ENCODE data around the gene PTPRU.

The PTPRU gene

DNA sequence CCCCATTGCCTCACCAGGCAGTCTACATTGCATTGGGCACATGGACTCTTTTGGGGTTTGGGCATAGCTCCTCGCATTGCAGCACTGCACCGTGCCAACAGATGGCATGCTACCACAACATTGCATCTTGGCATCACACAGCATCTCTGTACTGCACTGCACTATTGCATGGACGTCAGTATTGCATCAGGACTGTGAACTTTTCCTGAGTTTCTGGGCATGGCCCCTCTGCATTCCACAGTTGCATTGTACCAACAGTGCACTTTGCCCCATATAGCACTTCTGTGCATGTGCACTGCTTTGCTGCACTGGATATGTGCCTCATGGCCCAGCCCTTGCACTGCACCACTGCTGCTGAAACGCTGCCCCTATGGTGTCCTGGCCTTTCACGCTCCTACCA is 9.6 kb downstream of the PTPRU start:
- peak; percentile 22 for DNase-seq (ENCODE audit: low read depth)

DNA sequence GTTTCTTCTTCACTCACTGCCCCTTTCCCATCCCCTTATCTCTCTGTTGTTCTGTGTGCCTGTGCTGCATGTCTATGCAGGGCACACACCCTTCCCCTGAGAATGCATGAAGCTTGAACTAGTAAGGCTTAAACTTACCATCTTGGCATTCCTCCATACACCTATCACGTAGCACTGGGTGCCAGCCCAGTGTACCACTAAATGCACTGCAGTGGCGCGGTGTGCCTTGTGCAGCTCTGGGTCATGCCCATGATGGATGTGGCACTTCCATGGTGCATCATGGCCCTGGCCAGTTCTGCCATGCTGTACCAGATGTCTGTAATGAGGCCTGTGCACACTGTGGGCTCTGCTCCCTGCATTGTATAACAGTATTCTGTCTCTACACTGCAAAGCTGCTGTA is 10.7 kb downstream of the PTPRU start:
- no peak for DNase-seq (ENCODE audit: low read depth)

DNA sequence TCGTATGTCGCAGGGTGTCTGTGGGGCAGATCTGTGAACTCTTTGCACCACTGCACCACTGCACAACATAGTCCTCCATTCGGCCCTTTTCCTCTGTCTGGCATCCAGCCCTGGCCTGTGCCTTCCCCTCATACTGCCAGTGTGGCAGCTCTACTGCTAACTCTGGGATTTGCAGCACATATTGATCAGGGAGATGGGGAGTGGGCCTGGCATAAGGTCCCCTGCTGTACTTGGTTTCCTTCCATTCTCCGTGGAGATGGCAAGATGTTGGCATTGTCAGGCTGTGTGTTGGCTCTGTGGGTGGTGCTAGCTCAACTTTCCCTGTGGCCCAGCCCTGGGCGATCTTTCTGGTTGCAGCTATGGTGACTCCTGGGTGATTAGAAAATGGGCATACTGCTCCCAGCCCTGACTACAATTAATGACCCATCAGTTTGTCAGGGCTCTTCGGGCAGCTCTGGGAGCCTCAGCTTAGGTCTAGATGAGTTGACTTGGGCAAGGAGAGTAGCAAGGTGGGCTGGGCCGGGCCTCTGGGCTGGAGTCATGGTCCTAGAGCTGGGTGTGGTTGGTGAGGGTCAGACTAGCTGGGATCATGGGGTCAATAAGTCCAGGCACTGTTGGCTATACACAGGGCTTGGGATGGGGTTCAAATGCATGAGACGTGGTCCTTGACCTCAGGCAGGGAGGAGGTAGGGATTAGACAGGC is 11.4 kb downstream of the PTPRU start:
- no peak for DNase-seq (ENCODE audit: low read depth)

DNA sequence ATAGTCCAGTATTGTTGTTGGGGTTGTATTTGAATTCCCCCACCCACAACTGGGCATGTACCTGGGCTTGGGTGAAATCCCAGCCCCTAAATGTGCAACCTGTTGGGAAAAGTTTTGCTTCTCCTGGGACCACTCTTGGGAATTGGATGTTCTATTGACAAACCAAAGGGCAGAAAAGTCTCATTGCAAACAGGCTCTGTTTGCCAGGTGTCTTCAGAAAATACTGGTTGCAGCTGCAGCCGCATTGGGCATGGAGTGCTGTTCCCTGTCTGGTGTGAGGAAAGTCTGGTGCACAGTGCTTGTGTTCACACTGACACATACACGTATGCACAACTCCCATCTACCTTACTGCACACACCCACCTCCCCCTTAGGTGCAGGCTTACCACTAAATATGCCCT is 12.1 kb downstream of the PTPRU start:
- no peak for DNase-seq (ENCODE audit: low read depth)

DNA sequence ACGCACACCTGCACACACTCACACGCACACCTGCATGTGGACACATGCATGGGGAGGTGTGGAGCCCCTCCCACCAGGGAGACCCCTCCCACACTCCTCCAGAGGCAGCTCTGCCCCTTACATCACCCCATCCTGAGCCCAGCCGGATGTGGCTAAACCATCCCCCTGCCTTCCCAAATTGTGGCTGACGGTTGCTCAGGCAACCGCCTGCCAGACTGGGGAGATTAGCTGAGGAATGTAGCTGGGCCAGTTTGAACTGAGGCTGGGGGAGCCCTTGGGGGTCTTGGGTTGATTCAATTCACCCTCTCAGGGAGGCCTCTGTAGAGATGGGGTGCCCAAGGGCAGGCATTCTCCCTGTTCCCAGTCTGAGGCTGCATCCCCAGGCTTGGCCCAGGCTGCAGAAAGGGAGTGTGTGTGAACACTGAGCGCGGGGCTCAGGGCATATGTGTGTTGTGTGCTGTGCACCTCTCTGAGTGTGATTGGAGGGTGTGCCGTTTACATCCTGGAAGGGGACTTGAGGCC is 12.9 kb downstream of the PTPRU start:
- DNase-seq (ENCODE audit: low read depth), result no peak

DNA sequence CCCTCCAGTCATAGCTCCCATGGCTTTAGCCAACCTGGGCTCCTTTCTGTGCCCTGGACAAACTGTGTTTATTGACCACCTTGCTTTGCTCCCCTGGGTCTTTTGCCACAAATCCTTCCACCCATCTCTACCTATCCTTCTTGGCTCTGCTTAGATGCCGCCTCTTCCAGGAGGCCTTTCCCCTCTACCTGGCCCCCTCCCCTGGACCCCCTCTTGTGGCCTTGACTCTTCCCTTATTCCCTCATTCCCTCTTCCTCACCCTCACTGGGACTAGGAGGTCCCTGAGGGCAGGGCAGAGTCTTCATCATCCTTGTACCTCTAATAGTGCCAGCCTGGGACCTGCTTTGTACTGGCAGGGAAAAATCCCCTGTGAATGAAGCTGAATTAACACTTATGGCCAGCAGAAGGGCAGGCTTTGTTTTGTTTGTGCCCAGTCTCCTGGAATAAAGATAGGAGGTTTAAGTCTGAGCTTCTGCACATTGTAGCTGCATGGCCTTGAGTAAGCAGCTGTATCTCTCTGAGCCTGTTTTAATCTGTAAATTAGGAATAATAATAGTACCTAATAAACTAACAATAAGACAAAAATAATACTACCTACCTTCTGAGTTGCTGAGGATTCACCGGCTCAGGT is 13.7 kb downstream of the PTPRU start:
- no peak for DNase-seq (ENCODE audit: low read depth)

DNA sequence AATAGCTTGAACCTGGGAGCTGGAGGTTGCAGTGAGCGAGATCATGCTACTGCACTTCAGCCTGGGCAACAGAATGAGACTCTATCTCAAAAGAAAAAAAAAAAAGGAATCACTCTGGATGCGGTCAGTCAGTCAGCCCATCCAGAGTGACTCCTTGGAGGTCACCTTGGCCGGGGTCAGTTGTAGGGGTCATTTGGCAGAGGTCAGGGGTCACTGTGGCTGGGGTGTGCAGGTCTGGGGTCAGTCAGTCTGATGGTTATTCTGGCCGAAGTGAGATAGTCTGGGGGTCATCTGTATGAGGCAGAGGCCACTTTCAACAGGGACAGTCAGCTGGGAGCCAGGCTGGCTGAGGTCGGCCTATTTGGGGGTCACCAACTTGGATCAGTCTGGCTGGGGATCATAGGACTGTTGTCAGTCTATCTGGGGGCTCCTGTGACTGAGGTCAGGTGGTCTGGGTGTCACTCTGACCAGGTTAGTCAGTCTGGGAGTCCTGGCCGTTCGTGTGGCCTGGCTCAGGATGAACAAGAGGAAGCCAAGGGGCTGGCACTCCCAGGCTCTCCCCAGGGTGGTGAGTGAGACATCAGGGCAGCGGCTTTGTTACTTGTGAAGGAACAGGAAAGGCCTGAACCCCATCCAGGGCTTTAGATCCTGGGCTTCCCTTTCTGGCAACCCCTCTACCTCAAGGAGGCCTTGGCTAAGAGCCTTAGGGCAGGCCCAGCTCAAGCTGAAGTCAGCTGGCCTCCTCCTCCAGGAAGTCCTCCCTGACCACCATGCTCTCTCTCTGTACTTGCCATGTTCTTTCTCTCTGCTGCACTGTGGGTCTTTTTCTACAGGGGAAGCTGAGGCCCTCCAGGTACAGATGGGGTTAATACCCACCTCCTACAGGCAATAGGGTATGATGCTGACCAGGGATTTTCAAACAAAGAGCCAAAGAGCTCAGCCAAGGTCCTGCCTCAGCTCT is 15.1 kb downstream of the PTPRU start:
- no peak for DNase-seq (ENCODE audit: low read depth)

DNA sequence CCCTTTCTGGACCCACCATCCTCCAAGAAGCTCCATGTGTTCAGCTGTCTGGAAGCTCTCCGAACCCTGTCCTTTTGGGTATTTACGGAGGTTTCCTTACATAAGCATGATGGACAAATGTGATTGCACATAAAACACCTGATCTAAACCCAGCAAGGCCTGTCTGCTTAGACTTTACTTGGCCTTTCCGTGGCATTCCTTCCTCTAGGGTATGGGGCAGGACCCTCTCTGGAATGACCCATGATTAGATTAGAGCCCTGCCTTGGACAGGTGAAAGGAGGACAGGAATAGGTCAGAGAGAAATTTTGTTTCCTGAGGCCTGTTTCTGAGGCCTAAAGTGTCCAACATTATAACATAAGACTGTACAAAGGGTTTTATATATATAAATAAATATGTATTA is 16.9 kb downstream of the PTPRU start:
- DNase-seq (ENCODE audit: low read depth), result no peak

DNA sequence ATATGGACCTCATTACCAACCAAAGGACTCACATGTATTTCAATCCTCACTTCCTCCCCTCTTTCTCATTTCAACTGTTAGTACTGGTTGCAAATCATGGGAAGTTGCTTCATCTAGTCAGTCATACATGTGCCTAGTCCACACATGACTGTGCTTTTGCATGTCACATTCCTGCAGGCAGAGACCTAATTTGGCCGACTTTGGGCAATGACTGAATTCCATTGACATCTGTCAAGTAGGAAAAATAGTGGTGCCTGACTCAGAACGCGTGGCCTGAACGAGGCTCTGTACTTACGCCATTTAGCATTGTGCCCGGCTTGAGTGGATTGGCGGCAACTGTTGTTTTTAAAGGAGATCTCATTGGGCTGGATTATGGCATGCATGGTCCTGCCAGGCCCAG is 18.0 kb downstream of the PTPRU start:
- DNase-seq (ENCODE audit: low read depth), result no peak

DNA sequence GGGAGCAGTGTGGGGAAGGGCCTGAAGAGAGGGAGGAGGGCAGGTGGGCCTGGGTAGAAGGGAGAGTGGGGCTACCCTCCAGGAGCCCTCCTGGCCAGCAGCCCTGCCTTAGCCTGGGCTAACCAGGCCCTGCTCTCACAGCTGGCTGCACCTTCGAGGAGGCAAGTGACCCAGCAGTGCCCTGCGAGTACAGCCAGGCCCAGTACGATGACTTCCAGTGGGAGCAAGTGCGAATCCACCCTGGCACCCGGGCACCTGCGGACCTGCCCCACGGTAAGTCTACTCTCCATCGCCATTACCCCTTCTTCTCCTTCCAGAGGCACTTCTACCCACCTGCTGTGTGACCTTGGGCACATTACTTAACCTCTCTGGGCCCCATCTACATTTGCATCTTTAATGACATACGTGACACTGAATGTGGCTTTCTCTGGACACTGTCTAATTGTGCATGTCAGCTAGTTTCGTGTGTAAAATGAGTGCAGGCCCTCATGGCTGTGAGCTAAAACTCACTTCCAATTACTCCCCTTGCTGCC is 18.9 kb downstream of the PTPRU start:
- DNase-seq (ENCODE audit: low read depth), result no peak

DNA sequence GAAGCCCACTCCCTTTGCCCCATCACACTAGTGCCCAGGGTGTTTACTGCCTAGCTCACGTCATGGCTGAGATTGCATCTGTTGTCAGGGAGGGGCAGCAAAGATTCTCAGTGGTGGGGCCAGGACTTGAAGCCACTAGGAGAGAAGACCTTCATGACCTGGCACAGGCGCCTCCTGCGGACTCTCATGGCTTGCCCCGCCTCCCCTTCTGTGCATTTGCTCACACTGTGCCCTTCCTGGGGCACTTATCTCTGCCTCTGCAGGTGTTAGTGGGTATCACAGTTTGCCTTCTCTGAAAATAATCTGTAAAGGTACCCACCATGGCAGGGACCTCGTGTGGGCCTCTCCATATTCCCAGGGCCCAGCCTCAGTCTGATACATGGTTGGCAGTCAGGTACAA is 20.1 kb downstream of the PTPRU start:
- no peak for DNase-seq (ENCODE audit: low read depth)

DNA sequence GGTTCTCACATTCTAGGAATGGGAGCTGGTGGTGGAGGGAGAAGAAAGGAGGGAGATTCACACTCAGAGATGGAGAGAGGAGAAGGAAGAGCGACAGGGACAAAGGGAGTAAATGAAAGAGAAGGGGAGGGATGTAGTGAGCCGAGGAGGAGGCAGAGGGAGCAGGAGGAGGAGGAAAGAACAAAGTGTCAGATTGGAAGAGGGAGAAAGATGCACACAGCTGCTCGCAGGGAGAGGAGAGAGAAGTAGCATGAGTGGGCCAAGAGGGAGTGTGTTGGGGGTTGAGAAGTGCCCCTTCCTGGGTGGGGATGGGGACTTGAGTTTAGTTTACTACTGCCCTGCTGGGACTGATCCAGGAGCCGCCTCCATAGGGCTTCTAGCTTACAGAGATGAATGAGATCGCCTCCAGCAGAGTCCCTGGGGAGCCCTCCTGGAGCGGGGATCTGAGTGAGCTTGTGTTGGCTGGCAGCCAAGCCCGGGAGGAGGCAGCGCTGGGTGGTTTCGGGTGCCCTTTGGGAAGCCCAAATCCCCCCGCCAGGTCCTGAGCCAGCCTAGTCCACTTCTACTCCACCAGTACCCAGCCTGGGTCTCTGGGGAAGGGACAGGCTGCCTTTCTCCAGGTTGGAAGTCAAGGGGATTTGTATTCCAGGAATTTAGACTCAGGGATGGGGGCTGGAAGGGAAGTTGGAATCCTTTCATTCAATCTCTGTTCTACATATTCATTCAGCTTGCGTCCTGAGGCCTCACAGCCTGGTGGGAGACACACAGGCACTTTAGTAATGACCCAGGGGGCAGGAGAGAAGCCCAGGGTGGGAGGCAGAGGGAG is 20.9 kb downstream of the PTPRU start:
- peak; percentile 26 for DNase-seq (ENCODE audit: low read depth)

DNA sequence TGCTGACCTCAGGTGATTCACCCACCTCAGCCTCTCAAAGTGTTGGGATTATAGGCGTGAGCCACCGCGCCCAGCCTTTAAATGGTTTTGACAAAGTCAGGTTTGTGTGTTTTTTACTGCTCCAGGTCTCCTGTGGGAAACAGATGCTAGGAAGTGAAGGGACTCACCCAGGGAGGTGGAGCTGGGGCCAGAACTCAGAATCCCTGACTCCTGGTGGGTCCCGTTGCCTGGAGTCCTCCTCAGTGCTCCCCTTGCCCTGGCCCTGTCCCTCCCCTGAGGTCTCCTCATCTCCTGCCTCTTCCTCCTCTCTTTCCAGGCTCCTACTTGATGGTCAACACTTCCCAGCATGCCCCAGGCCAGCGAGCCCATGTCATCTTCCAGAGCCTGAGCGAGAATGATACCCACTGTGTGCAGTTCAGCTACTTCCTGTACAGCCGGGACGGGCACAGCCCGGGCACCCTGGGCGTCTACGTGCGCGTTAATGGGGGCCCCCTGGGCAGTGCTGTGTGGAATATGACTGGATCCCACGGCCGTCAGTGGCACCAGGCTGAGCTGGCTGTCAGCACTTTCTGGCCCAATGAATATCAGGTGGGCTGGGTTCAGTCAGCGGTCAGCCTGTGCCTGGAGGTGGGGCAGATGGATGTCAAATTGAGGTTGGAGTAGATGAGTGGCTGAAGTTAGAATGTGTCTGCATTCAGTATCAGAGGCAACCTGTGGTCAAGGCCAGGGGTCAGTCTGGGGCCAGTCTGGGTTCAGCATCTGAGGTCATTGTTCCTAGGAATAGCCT is 22.1 kb downstream of the PTPRU start:
- no peak for DNase-seq (ENCODE audit: low read depth)

DNA sequence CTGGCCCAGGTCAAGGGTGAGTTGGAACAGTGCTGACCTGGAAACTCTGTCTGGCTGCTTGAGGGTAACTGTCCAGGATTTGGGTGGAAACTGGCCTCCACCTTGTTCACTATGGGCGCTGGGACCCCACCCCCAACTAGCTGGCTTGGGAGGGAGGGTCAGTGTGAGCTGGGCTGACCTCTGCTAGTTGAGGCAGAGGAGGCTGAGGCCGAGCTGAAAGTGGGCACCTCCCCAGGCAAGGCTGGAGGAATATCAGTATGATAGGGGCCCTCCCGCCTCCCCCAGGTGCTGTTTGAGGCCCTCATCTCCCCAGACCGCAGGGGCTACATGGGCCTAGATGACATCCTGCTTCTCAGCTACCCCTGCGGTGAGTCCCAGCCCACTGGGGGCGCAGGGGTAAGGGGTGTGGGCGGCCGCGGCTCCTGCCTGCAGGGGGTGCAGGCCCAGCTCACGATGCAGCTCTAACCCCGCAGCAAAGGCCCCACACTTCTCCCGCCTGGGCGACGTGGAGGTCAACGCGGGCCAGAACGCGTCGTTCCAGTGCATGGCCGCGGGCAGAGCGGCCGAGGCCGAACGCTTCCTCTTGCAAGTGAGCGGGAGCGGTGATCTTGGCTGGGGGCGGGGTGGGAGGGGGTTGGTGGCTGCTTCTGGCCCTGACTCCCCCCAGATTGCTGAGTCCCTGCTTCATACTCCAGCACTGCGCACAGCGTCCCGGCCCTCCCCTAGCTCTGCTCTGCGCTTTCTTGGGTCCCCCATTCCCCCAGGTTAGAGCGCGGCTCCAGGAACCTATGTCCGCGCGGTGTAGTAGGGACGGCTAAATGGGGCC is 22.9 kb downstream of the PTPRU start:
- no peak for DNase-seq (ENCODE audit: low read depth)

DNA sequence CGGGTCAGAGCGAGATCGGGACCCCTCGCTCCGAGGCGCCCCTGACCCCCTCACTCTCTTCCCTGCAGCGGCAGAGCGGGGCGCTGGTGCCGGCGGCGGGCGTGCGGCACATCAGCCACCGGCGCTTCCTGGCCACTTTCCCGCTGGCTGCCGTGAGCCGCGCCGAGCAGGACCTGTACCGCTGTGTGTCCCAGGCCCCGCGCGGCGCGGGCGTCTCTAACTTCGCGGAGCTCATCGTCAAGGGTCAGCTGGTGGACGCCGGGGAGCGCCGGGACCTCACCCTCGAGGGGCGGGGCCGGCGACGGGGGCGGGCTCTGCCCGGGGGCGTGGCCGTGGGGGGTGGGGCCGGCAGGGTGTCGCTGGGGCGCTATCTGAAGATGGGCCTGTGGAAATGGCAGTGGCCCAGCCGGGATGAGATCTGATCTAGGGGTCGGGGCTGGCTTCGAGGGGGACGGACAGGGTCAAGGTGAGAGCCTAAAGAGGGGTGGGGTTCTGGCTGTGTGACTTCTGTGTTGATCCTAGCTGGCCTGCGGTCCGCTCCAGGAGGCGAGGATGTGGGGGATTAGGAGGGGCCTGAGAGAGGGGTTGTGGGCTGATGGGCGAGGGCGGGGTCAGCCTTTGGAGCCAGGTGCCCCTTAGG is 23.6 kb downstream of the PTPRU start:
- no peak for DNase-seq (ENCODE audit: low read depth)

DNA sequence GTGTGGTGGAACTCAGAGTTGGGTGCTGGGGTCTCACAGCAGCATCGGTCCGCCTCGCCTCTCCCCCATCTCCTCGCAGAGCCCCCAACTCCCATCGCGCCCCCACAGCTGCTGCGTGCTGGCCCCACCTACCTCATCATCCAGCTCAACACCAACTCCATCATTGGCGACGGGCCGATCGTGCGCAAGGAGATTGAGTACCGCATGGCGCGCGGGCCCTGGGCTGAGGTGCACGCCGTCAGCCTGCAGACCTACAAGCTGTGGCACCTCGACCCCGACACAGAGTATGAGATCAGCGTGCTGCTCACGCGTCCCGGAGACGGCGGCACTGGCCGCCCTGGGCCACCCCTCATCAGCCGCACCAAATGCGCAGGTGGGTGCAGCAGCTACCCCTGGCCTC is 24.2 kb downstream of the PTPRU start:
- no peak for DNase-seq (ENCODE audit: low read depth)

DNA sequence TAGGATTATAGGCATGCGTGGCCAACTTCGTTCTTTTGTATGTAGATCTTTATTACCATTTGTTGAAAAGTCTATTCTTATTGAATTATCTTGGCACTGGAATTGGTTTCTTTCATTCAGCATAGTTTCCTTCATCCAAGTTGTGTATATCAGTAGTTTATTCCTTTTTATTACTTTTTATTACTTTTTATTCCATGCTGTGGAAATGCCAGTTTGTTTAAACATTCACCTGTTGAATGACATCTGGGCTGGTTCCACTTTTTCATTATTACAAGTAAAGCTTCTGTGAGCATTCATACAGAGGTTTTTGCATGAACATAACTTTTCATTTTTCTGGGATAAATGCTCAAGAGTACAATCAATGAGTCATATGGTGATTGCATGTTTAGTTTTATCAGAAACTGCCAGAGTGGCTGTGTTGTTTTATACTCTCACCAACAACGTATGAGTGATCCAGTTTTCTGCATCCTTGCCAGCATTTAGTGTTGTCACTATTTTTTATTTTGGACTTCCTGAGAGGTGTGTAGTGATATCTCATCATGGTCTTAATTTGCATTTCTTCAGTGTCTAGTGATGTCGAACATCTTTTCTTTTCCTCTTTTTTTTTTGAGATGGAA is 28.6 kb downstream of the PTPRU start:
- no peak for DNase-seq (ENCODE audit: low read depth)

DNA sequence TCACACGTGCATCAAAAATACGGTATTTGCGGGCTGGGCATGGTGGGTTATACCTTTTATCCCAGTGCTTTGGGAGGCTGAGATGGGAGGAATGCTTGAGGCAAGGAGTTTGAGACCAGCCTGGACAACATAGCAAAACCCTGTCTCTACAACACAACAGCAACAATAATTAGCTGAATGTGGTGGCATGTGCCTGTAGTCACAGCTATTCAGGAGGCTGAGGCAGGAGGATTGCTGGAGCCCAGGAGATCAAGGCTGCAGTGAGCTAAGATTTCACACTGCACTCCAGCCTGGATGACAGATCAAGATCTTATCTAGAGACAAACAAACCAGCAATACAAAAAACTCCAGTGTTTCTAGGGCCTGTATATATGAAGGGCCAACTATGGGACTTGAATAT is 30.6 kb downstream of the PTPRU start:
- no peak for DNase-seq (ENCODE audit: low read depth)
